SH-SY5Y (cell line): ENCODE data around the gene GRIK1.

Experiments
- GATA2 ChIP-seq: IDR thresholded peaks from 2 replicates; pipeline ENCODE4 v1.6.1; 2011; ENCODE audit warnings: mild to moderate bottlenecking, low read depth, low read length
- GATA3 ChIP-seq: IDR thresholded peaks from 2 replicates; pipeline ENCODE4 v1.6.1; 2011; ENCODE audit warnings: low read depth, mild to moderate bottlenecking, low read length, moderate library complexity

GRCh38 chr21:29613877-29614276 is 325.9 kb downstream of the GRIK1 start:
- TF ChIP-seq GATA2, result no peak
- TF ChIP-seq GATA3, result no peak
